SK-N-SH (cell line): ENCODE results near the gene TRPV5. TPM values are rescaled to one million over a fixed set of nuclear protein-coding genes. Genes with fewer than 3 reads are reported as not detected.

Source experiments
- CTCF ChIA-PET: fragments of 300-600, 350-600 bp; formaldehyde crosslinking; extraction: SDS; loops from one replicate; lab custom pipeline; 2021; lab: Yijun Ruan, JAX
- POLR2A ChIA-PET: fragments of 350-600 bp; sonication (Branson Sonifier 250); formaldehyde crosslinking; extraction: SDS; loops from one replicate; lab custom pipeline; 2020; ENCODE audit warnings: antibody characterized with exemption, inconsistent platforms; lab: Yijun Ruan, JAX
- DNase-seq: peaks from one replicate; pipeline ENCODE4 v3.0.0; 2012
- H2AFZ ChIP-seq: fragments of 200-600 bp; sonication (generic); 2 replicates; pipeline ENCODE4 v1.8.1; 2016; ENCODE audit warnings: antibody characterized with exemption, mild to moderate bottlenecking, low read depth
- H3F3A ChIP-seq: fragments of 200-600 bp; sonication (generic); replicated peaks from 2 replicates; pipeline ENCODE3; 2016; ENCODE audit warnings: antibody characterized with exemption, mild to moderate bottlenecking; ENCODE audit not compliant: insufficient read depth
- H3K27ac ChIP-seq, 2 experiments: fragments of 200-500 bp in 1 of 2; fragments of 200-600 bp in 1 of 2; sonication (Bioruptor generic) in 1 of 2; sonication (generic), shearing (Covaris generic) in 1 of 2; 2 replicates each; pipeline versions ENCODE4 v1.5.1 to v1.6.1; 2014 to 2016; ENCODE audit warnings: low read depth in 2 of 2, inconsistent platforms in 1 of 2, low read length in 1 of 2, mild to moderate bottlenecking in 1 of 2, mixed read lengths in 1 of 2
- H3K27me3 ChIP-seq: fragments of 200-600 bp; sonication (generic), shearing (Covaris generic); 2 replicates; pipeline ENCODE4 v1.6.1; 2016; ENCODE audit warnings: mixed run types; ENCODE audit not compliant: insufficient read depth
- H3K36me3 ChIP-seq, 2 experiments: fragments of 200-500 bp in 1 of 2; fragments of 200-600 bp in 1 of 2; sonication (Bioruptor generic) in 1 of 2; sonication (generic) in 1 of 2; replicated peaks in 1 of 2; 2 replicates each; pipeline versions ENCODE3 to v1.5.1; 2014 to 2016; ENCODE audit warnings: low read length in 1 of 2, mild to moderate bottlenecking in 1 of 2; ENCODE audit not compliant: insufficient read depth in 2 of 2, control insufficient read depth in 1 of 2
- H3K4me1 ChIP-seq, 2 experiments: fragments of 200-500 bp in 1 of 2; fragments of 200-600 bp in 1 of 2; sonication (Bioruptor generic) in 1 of 2; sonication (generic), shearing (Covaris generic) in 1 of 2; 2 replicates each; pipeline versions ENCODE4 v1.5.1 to v1.6.1; 2014 to 2016; ENCODE audit warnings: low read depth in 1 of 2, low read length in 1 of 2, mixed run types in 1 of 2; ENCODE audit not compliant: insufficient read depth in 2 of 2, control insufficient read depth in 1 of 2
- H3K4me2 ChIP-seq: fragments of 200-600 bp; sonication (generic), shearing (Covaris generic); 2 replicates; pipeline ENCODE4 v1.6.1; 2017; ENCODE audit warnings: mixed run types
- H3K4me3 ChIP-seq, 2 experiments: fragments of 200-500 bp in 1 of 2; fragments of 200-600 bp in 1 of 2; sonication (Bioruptor generic) in 1 of 2; sonication (generic), shearing (Covaris generic) in 1 of 2; 2 replicates each; pipeline versions ENCODE4 v1.5.1 to v1.8.1; 2014 to 2016; ENCODE audit warnings: low read depth in 2 of 2, inconsistent platforms in 1 of 2, low read length in 1 of 2, mild to moderate bottlenecking in 1 of 2, mixed read lengths in 1 of 2, moderate library complexity in 1 of 2
- H3K79me2 ChIP-seq: fragments of 200-600 bp; sonication (generic); 2 replicates; pipeline ENCODE4 v1.8.1; 2017; ENCODE audit warnings: mild to moderate bottlenecking; ENCODE audit not compliant: insufficient read depth
- H3K9ac ChIP-seq: fragments of 200-600 bp; sonication (generic); 2 replicates; pipeline ENCODE4 v1.6.1; 2017; ENCODE audit warnings: mixed run types
- H3K9me2 ChIP-seq: fragments of 200-600 bp; sonication (generic); 2 replicates; pipeline ENCODE4 v1.6.1; 2017; ENCODE audit warnings: mixed run types
- H3K9me3 ChIP-seq: fragments of 200-600 bp; sonication (generic); 2 replicates; pipeline ENCODE4 v1.6.1; 2017; ENCODE audit warnings: mixed run types, mild to moderate bottlenecking, moderate library complexity
- H4K20me1 ChIP-seq: fragments of 200-600 bp; sonication (generic); 2 replicates; pipeline ENCODE4 v1.6.1; 2017; ENCODE audit warnings: mild to moderate bottlenecking, mixed run types; ENCODE audit not compliant: insufficient read depth
- EP300 ChIP-seq, 2 experiments: IDR thresholded peaks; 2 replicates each; pipeline versions ENCODE4 v1.4.0 to v1.6.1; 2012; ENCODE audit warnings: borderline replicate concordance in 1 of 2, low read depth in 1 of 2, low read length in 1 of 2
- EZH2phosphoT487 ChIP-seq: fragments of 200-600 bp; sonication (generic); IDR thresholded peaks from 2 replicates; pipeline ENCODE4 v1.6.1; 2017; ENCODE audit warnings: low read depth, mixed run types, mild to moderate bottlenecking, antibody characterized with exemption, moderate library complexity, borderline replicate concordance
- FOSL2 ChIP-seq: IDR thresholded peaks from 2 replicates; pipeline ENCODE4 v1.4.0; 2012; ENCODE audit warnings: low read depth, mild to moderate bottlenecking, moderate library complexity, borderline replicate concordance
- FOXM1 ChIP-seq: IDR thresholded peaks from 2 replicates; pipeline ENCODE4 v1.4.0; 2012; ENCODE audit warnings: low read depth, mild to moderate bottlenecking
- GABPA ChIP-seq: IDR thresholded peaks from 2 replicates; pipeline ENCODE4 v1.4.0; 2012; ENCODE audit warnings: low read depth, mild to moderate bottlenecking
- MXI1 ChIP-seq: IDR thresholded peaks from 2 replicates; pipeline ENCODE4 v1.6.1; 2012; ENCODE audit warnings: mild to moderate bottlenecking, low read depth, low read length, improper control_type of control experiment
- NFIC ChIP-seq: IDR thresholded peaks from 2 replicates; pipeline ENCODE4 v1.4.0; 2012; ENCODE audit warnings: borderline replicate concordance
- RXRA ChIP-seq: IDR thresholded peaks from 2 replicates; pipeline ENCODE4 v1.4.0; 2012; ENCODE audit warnings: low read depth, mild to moderate bottlenecking, borderline replicate concordance
- TCF12 ChIP-seq: IDR thresholded peaks from 2 replicates; pipeline ENCODE4 v1.4.0; 2012
- TEAD4 ChIP-seq: IDR thresholded peaks from 2 replicates; pipeline ENCODE4 v1.4.0; 2012; ENCODE audit warnings: mild to moderate bottlenecking, borderline replicate concordance; ENCODE audit not compliant: insufficient read depth
- YY1 ChIP-seq: IDR thresholded peaks from 2 replicates; pipeline ENCODE4 v1.4.0; 2012; ENCODE audit warnings: low read depth, mild to moderate bottlenecking
- WGBS: methylation state at CpG from one replicate; pipeline ENCODE4 v1.1.6; 2017; ENCODE audit warnings: low lambda C conversion rate; 5-methylcytosine and 5-hydroxymethylcytosine counted together
- polyA plus RNA-seq, 3 experiments: library from polyadenylated mRNA; depleted of rRNA; stranded (reverse); fragments of >200 nt; gene quantifications; 2 replicates each; pipeline ENCODE4 v1.2.3, GENCODE V29; 2012
- TF ChIP-seq, protein P1 (sequence below): IDR thresholded peaks from 2 replicates; pipeline ENCODE4 v1.4.0; 2012; ENCODE audit warnings: low read depth, borderline replicate concordance
- TF ChIP-seq, protein P2 (sequence below): IDR thresholded peaks from 2 replicates; pipeline ENCODE4 v1.4.0; 2012; ENCODE audit warnings: low read depth, borderline replicate concordance

TRPV5 gene
- polyA plus RNA-seq, 1 of the 3 experiments (the other 2 are of a cell fraction), result not detected

DNA sequence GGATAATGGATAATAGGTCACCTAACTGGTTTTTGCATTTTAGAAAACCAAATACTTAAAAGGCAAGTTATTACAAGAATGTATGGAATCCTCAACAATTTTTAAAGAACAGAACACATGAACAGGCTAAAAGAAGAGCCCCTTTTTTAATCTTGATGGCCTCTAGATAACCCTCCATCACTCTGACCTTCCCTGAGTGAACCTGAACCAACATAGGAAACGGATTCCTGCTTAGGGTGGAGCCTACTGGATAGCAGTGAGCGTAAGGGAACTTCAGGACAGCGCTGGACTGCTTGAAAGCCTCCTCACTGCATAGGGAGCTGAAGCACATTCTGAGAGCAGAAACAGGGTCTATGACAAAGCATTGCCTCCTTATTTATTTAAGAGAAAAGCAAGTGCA is 20.5 kb downstream of the TRPV5 start:
- CTCF ChIA-PET, result no interaction called here
- no peaks in the 10 kb centered on the region for H3K9me2 ChIP-seq
- POLR2A ChIA-PET, result no interaction called here

DNA sequence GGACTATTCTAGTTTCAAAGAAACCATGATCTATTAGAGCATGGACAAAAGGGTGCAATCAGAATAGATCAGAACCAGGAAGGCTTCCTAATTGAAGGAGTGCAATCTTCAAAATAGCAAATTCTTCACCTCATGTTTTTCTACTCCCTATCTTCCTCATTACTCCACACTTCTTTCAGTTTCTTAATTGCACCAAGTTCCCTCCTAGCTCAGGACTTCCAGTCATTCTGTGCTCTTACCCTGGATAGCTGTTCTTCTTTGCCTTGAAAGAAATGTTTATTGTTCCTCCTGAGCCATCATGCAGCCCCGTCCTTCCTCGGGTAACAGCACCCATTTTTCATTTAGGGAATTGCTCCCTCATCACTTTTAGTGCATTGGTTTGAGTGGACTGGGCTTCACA is 23.1 kb downstream of the TRPV5 start:
- Histone ChIP-seq H2AFZ (no peak overlapping the region), H4K20me1 (no peaks in the 10 kb centered on the region), H3K4me2 (no peak overlapping the region), H3K4me1 (no peaks in the 10 kb centered on the region), H3K27ac (no peak overlapping the region), H3F3A (no peaks in the 10 kb centered on the region), H3K9me2 (no peaks in the 10 kb centered on the region), H3K9me3 (peaks cover 5% of the 10 kb centered on the region; the same call in 1 of the 2 replicates), H3K4me3 (no peak overlapping the region), H3K27me3 (peaks cover 6% of the 10 kb centered on the region; the same call in 1 of the 2 replicates), H3K9ac (no peak overlapping the region), H3K79me2 (no peaks in the 10 kb centered on the region), H3K36me3 (no peaks in the 10 kb centered on the region)
- ChIA-PET CTCF (interaction anchor here (1.2 to 1.8 kb wide), 6 partner anchors 13 to 305 kb away, joined by 3 to 6 read pairs (median 4); no protein-coding TSS in a partner anchor), POLR2A (no interaction called here)
- no peak for DNase-seq
- WGBS, result 0% methylated on average over 2 of the region's 2 CpGs
- TF ChIP-seq RXRA, result no peak
- TF ChIP-seq TCF12, result no peak
- no peak for TF ChIP-seq EZH2phosphoT487
- TF ChIP-seq, protein P1, sequence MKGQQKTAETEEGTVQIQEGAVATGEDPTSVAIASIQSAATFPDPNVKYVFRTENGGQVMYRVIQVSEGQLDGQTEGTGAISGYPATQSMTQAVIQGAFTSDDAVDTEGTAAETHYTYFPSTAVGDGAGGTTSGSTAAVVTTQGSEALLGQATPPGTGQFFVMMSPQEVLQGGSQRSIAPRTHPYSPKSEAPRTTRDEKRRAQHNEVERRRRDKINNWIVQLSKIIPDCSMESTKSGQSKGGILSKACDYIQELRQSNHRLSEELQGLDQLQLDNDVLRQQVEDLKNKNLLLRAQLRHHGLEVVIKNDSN, result no peak
- no peak for TF ChIP-seq GABPA
- no peak for TF ChIP-seq MXI1
- TF ChIP-seq TEAD4, result no peak
- no peak for TF ChIP-seq FOXM1
- TF ChIP-seq EP300 (IDR thresholded peaks at IDR 0.05; ENCODE audit: borderline replicate concordance in 1 of 2, low read depth in 1 of 2, low read length in 1 of 2), result no peak

More for the DNA sequence above, 20.5 kb downstream of the TRPV5 start:
- Histone ChIP-seq H3K27ac (no peak overlapping the region), H3K4me1 (no peaks in the 10 kb centered on the region), H4K20me1 (no peaks in the 10 kb centered on the region), H3K36me3 (no peaks in the 10 kb centered on the region), H3F3A (no peaks in the 10 kb centered on the region), H3K27me3 (peaks cover 12% of the 10 kb centered on the region; the same call in 1 of the 2 replicates), H3K4me3 (no peak overlapping the region), H2AFZ (no peak overlapping the region), H3K9me3 (no peaks in the 10 kb centered on the region), H3K79me2 (no peaks in the 10 kb centered on the region), H3K9ac (no peak overlapping the region), H3K4me2 (no peak overlapping the region)
- WGBS, result 0% methylated on average over 3 of the region's 3 CpGs
- no peak for TF ChIP-seq NFIC
- TF ChIP-seq YY1, result no peak
- no peak for TF ChIP-seq FOSL2
- TF ChIP-seq EZH2phosphoT487, result no peak
- TF ChIP-seq, protein P2, sequence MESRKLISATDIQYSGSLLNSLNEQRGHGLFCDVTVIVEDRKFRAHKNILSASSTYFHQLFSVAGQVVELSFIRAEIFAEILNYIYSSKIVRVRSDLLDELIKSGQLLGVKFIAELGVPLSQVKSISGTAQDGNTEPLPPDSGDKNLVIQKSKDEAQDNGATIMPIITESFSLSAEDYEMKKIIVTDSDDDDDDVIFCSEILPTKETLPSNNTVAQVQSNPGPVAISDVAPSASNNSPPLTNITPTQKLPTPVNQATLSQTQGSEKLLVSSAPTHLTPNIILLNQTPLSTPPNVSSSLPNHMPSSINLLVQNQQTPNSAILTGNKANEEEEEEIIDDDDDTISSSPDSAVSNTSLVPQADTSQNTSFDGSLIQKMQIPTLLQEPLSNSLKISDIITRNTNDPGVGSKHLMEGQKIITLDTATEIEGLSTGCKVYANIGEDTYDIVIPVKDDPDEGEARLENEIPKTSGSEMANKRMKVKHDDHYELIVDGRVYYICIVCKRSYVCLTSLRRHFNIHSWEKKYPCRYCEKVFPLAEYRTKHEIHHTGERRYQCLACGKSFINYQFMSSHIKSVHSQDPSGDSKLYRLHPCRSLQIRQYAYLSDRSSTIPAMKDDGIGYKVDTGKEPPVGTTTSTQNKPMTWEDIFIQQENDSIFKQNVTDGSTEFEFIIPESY, result no peak
- no peak for DNase-seq
